Fibroblast of skin of left biceps (primary cell): ENCODE data around the gene FAM163B.
"Not testable (repeated sequence)": the region's sequence is repeated elsewhere in the genome, so short reads cannot be mapped to it uniquely, and the experiment has no call there.

Experiments
- DNase-seq, 2 experiments: peaks; one replicate each; pipeline ENCODE4 v3.0.0-alpha.2; 2013; ENCODE audit warnings: low read depth in 2 of 2

FAM163B gene

GRCh38 chr9:133569891-133570690 lies 39.1 kb downstream of the FAM163B start:
- no peak for DNase-seq

GRCh38 chr9:133569121-133569785 lies 39.9 kb downstream of the FAM163B start:
- no peak for DNase-seq

- no peak for DNase-seq
Observed at GRCh38 chr9:133568186-133568585, 41.0 kb downstream of the FAM163B start.

- no peak for DNase-seq
Observed at GRCh38 chr9:133566817-133567216, 42.4 kb downstream of the FAM163B start.

- DNase-seq: no peak
Observed at GRCh38 chr9:133566382-133566781, 42.8 kb downstream of the FAM163B start.

- no peak for DNase-seq
Observed at GRCh38 chr9:133564451-133565116, 44.6 kb downstream of the FAM163B start.

GRCh38 chr9:133563814-133564213 lies 45.4 kb downstream of the FAM163B start:
- not testable (repeated sequence) for DNase-seq

GRCh38 chr9:133563291-133563796 lies 45.8 kb downstream of the FAM163B start:
- no peak for DNase-seq

GRCh38 chr9:133562611-133563290 lies 46.4 kb downstream of the FAM163B start:
- no peak for DNase-seq

GRCh38 chr9:133561976-133562554 lies 47.1 kb downstream of the FAM163B start:
- DNase-seq: no peak

- DNase-seq: no peak
Observed at GRCh38 chr9:133560944-133561343, 48.2 kb downstream of the FAM163B start.

GRCh38 chr9:133560311-133560710 lies 48.9 kb downstream of the FAM163B start:
- DNase-seq: no peak

- DNase-seq: peak; percentile 68 to 71
Observed at GRCh38 chr9:133558191-133559126, 50.7 kb downstream of the FAM163B start.

GRCh38 chr9:133557581-133557980 lies 51.6 kb downstream of the FAM163B start:
- DNase-seq: no peak

- no peak for DNase-seq
Observed at GRCh38 chr9:133556354-133556753, 52.8 kb downstream of the FAM163B start.

GRCh38 chr9:133554729-133555128 lies 54.5 kb downstream of the FAM163B start:
- DNase-seq: no peak

- no peak for DNase-seq
Observed at GRCh38 chr9:133553973-133554713, 55.0 kb downstream of the FAM163B start.

GRCh38 chr9:133553123-133553522 lies 56.1 kb downstream of the FAM163B start:
- DNase-seq: no peak

- DNase-seq: no peak
Observed at GRCh38 chr9:133552236-133552635, 57.0 kb downstream of the FAM163B start.

- no peak for DNase-seq
Observed at GRCh38 chr9:133551446-133551845, 57.7 kb downstream of the FAM163B start.
